ENCODE data around the gene PPP4R2. TPM values are rescaled to one million over a fixed set of nuclear protein-coding genes. Genes with fewer than 3 reads are reported as not detected.

The PPP4R2 gene
- total and polyA plus RNA-seq, 10 of the 15 experiments (the other 5 are each of a cell fraction or from before 2014, with no cell fraction given): 16.7 to 83.4 (median 38.9) TPM

- BruUV-seq (replicated peaks): TSS peak; percentile 15
- Histone ChIP-seq H4K20me1 (ENCODE audit: control insufficient read depth, insufficient read depth) (no peaks in the 10 kb centered on the region), H3K4me1 (ENCODE audit: control insufficient read depth, insufficient read depth, low read length) (no peaks in the 10 kb centered on the region), H2AFZ (ENCODE audit: control insufficient read depth, low read depth, low read length) (no peak overlapping the region), H3K27ac (ENCODE audit: control insufficient read depth, insufficient read depth) (no peak overlapping the region), H3K4me2 (ENCODE audit: control insufficient read depth, insufficient read depth) (no peak overlapping the region), H3K4me3 (no peak overlapping the region), H3K79me2 (ENCODE audit: control insufficient read depth, insufficient read depth, low read length) (no peaks in the 10 kb centered on the region), H3K9me3 (replicated peaks; ENCODE audit: control insufficient read depth, insufficient read depth, low read length) (no peaks in the 10 kb centered on the region), H3K36me3 (ENCODE audit: control insufficient read depth in 2 of 2, insufficient read depth in 2 of 2, low read length in 1 of 2) (no peaks in the 10 kb centered on the region), H3K27me3 (replicated peaks in 1 of 2; ENCODE audit: control insufficient read depth in 2 of 2, insufficient read depth in 2 of 2, low read length in 1 of 2) (no peaks in the 10 kb centered on the region), H3K9ac (ENCODE audit: control insufficient read depth, insufficient read depth, low read length) (no peak overlapping the region)
- RAD21 ChIA-PET (ENCODE audit: unreplicated experiment): no interaction called here
- SMC1A ChIA-PET (ENCODE audit: uncharacterized antibody, unreplicated experiment): no interaction called here
- POLR2A ChIA-PET: no interaction called here
- intact Hi-C loops (cut with micrococcal nuclease; ENCODE audit: unreplicated experiment): no loop called here
- no peak for ATAC-seq
- no peak for DNase-seq (ENCODE audit: low read depth, low spot score)
- FAIRE-seq: no peak
- WGBS (ENCODE audit: insufficient coverage, insufficient replicate concordance, low lambda C conversion rate, missing lambda C conversion rate): 89% methylated on average over 8 of the region's 8 CpGs
- in situ Hi-C loops (cut with MboI): no loop called here
- CTCF ChIA-PET: no interaction called here
- TF ChIP-seq ZBTB11 (CRISPR knock-in tag; IDR thresholded peaks at IDR 0.05) (no peak), STAT1 (conservative IDR thresholded peaks at IDR 0.05) (no peak), LARP7 (IDR thresholded peaks at IDR 0.05) (no peak), IKZF1 (conservative IDR thresholded peaks at IDR 0.05) (no peak), CEBPZ (IDR thresholded peaks at IDR 0.05; ENCODE audit: low read depth, low read length) (no peak), KLF5 (IDR thresholded peaks at IDR 0.05; ENCODE audit: partially characterized antibody) (no peak), KDM1A (IDR thresholded peaks at IDR 0.05; ENCODE audit: borderline replicate concordance) (no peak), CHD2 (IDR thresholded peaks at IDR 0.05; ENCODE audit: borderline replicate concordance, low read depth, low read length) (no peak), E4F1 (IDR thresholded peaks at IDR 0.05; ENCODE audit: borderline replicate concordance, partially characterized antibody) (no peak), JUND (IDR thresholded peaks at IDR 0.05; ENCODE audit: low read depth, low read length) (no peak), CEBPB (IDR thresholded peaks at IDR 0.05; ENCODE audit: borderline replicate concordance in 1 of 2, low read depth in 2 of 2, low read length in 2 of 2) (no peak), SRF (IDR thresholded peaks at IDR 0.05; ENCODE audit: low read depth in 2 of 2, low read length in 2 of 2) (no peak), TCF7 (IDR thresholded peaks at IDR 0.05; ENCODE audit: borderline replicate concordance) (no peak), HDAC6 (IDR thresholded peaks at IDR 0.05; ENCODE audit: unreplicated experiment) (no peak), BRCA1 (IDR thresholded peaks at IDR 0.05; ENCODE audit: low read depth, low read length) (no peak), PML (IDR thresholded peaks at IDR 0.05; ENCODE audit: low read length) (no peak), HDAC2 (IDR thresholded peaks at IDR 0.05) (no peak), CREB1 (IDR thresholded peaks at IDR 0.05; ENCODE audit: low read depth) (no peak)
These were observed 78.2 kb downstream of the PPP4R2 start for GRCh38 chr3:73074781-73075180.
